ENCODE measurements around the gene HIP1.
"Not testable (repeated sequence)": the region's sequence is repeated elsewhere in the genome, so short reads cannot be mapped to it uniquely, and the experiment has no call there.

GRCh38 chr7:75693668-75694067 lies 45.1 kb downstream of the HIP1 start:
- TF ChIP-seq CTCF (conservative IDR thresholded peaks at IDR 0.05; ENCODE audit: low read depth, low read length); EZH2 (IDR thresholded peaks at IDR 0.05; ENCODE audit: low read length, unreplicated experiment); EZH2phosphoT487 (IDR thresholded peaks at IDR 0.05; ENCODE audit: borderline replicate concordance, low read length): not testable (repeated sequence)

All from PC-3 (cell line).